Activated B cell treated with CpG ODN at 0.5 μM for 24 hours (primary cell): Measurements from ENCODE around the gene DDX31. TPM values are rescaled to one million over a fixed set of nuclear protein-coding genes. Genes with fewer than 3 reads are reported as not detected.

Experiments used
- ATAC-seq: fragments of 200-7000 bp; cut with Tn5 transposase; one replicate; pipeline ENCODE4 v1.10.0; 2021; ENCODE audit warnings: low read depth, mild to moderate bottlenecking, moderate library complexity
- CTCF ChIA-PET: fragments of 350-600 bp; sonication (Branson Sonifier 250); formaldehyde crosslinking; loops from one replicate; lab custom pipeline; 2021; ENCODE audit warnings: antibody characterized with exemption; lab: Charles Lee
- POLR2A ChIA-PET: fragments of 350-600 bp; sonication (Branson Sonifier 250); formaldehyde crosslinking; loops from one replicate; lab custom pipeline; 2021; ENCODE audit warnings: antibody characterized with exemption; lab: Charles Lee
- DNase-seq: peaks from one replicate; pipeline ENCODE4 v3.0.0; 2022
- H3K27ac Mint-ChIP-seq: one replicate; pipeline ENCODE4 v1.8.0; 2020; ENCODE audit warnings: mixed read lengths
- H3K27me3 Mint-ChIP-seq: one replicate; pipeline ENCODE4 v1.8.0; 2021; ENCODE audit warnings: mixed read lengths
- H3K36me3 Mint-ChIP-seq: one replicate; pipeline ENCODE4 v1.8.0; 2021; ENCODE audit warnings: low read depth, mixed read lengths
- H3K4me1 Mint-ChIP-seq: one replicate; pipeline ENCODE4 v1.8.0; 2021; ENCODE audit warnings: mixed read lengths
- H3K4me3 Mint-ChIP-seq: one replicate; pipeline ENCODE4 v1.8.0; 2020; ENCODE audit warnings: mild to moderate bottlenecking, mixed read lengths
- H3K9me3 Mint-ChIP-seq: one replicate; pipeline ENCODE4 v1.8.0; 2020; ENCODE audit warnings: mixed read lengths
- intact Hi-C: fragments of 100-400 bp; cut with micrococcal nuclease; formaldehyde crosslinking; loops from one replicate; pipeline ENCODE4 v1.15.1; 2024
- total RNA-seq: library from RNA; stranded (reverse); gene quantifications from 2 replicates; pipeline ENCODE4 v1.2.3, GENCODE V29; 2022
- TF ChIP-seq, protein P1 (sequence below): fragments of 200-600 bp; IDR thresholded peaks from one replicate; pipeline ENCODE4 v1.8.0; 2022; ENCODE audit warnings: antibody characterized with exemption, mild to moderate bottlenecking

The DDX31 gene
- total RNA-seq, 1 donor from 2014 or later: 21.8 TPM

DNA sequence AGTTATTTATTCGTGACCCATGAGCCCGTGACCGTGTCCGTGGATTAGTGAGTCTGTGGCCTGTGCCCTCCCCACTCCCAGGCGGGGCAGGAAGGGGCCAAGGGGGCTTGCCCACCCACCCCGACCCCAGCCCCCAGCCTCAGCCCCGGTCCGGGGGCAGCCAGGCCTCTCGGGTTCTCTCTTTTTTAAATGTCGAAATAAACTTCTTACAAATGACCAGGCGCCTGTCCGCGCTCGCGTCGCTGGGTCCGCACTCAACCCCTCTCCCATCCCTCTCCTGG is 79.8 kb downstream of the DDX31 start:
- Mint-ChIP-seq H3K4me3 (no peak overlapping the region), H3K9me3 (no peaks in the 10 kb centered on the region), H3K27ac (no peak overlapping the region), H3K27me3 (peaks cover 44% of the 10 kb centered on the region), H3K4me1 (peaks cover 18% of the 10 kb centered on the region), H3K36me3 (peaks cover 15% of the 10 kb centered on the region)
- CTCF ChIA-PET: no interaction called here
- no peak for ATAC-seq
- POLR2A ChIA-PET: no interaction called here
- intact Hi-C loops: loop anchor here (10.0 kb wide), 1 partner anchor 1925 kb away; the partner anchor contains the start of gene PRDM12
- TF ChIP-seq, protein P1, sequence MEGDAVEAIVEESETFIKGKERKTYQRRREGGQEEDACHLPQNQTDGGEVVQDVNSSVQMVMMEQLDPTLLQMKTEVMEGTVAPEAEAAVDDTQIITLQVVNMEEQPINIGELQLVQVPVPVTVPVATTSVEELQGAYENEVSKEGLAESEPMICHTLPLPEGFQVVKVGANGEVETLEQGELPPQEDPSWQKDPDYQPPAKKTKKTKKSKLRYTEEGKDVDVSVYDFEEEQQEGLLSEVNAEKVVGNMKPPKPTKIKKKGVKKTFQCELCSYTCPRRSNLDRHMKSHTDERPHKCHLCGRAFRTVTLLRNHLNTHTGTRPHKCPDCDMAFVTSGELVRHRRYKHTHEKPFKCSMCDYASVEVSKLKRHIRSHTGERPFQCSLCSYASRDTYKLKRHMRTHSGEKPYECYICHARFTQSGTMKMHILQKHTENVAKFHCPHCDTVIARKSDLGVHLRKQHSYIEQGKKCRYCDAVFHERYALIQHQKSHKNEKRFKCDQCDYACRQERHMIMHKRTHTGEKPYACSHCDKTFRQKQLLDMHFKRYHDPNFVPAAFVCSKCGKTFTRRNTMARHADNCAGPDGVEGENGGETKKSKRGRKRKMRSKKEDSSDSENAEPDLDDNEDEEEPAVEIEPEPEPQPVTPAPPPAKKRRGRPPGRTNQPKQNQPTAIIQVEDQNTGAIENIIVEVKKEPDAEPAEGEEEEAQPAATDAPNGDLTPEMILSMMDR: no peak
- no peak for DNase-seq

DNA sequence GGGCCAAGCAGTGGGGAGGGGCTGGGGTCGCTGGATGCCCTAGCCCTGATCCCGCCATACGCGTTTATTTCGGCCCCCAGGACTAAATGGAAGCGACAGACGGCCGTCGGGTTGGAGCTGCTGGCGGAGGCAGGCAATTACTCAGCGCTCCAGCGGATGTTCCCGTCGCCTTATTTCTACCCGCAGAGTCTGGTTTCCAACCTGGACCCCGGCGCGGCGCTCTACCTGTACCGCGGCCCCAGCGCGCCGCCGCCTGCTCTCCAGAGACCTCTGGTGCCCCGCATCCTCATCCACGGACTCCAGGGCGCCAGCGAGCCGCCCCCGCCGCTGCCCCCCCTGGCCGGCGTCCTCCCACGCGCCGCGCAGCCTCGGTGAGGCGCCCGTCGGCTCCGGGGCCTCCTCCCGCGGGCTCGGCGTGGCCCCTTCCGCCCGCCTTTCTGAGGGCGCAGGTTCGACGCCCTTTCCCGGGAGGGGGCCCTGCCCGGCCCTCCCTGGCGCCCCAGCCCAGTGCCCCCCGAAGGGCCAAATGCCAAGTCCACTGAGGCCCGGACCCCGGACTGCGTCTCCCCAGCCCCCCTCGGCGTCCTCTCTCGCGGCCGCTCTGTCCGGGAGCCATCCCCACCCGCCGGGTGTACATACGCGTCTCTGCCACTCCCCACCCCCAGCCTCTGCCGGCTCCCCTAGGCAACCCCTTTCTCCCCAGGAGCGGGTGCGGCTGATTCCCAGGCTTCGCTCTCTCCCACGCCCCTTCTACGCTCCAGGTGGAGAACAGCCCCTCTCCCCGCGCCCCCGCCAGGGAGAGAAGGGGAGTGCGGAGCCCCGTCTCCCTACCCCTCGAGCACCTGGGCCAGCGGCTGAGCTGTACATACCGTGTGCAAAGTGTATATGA is 80.4 kb downstream of the DDX31 start:
- ATAC-seq: no peak
- no peak for DNase-seq
- ChIA-PET POLR2A (no interaction called here), CTCF (no interaction called here)
- intact Hi-C loops: loop anchor here (10.0 kb wide), 1 partner anchor 1925 kb away; the partner anchor contains the start of gene PRDM12
- Mint-ChIP-seq H3K27ac (no peak overlapping the region), H3K27me3 (peaks cover 49% of the 10 kb centered on the region), H3K4me3 (no peak overlapping the region), H3K9me3 (no peaks in the 10 kb centered on the region), H3K36me3 (peaks cover 9% of the 10 kb centered on the region), H3K4me1 (peaks cover 18% of the 10 kb centered on the region)
- TF ChIP-seq, protein P1: no peak

DNA sequence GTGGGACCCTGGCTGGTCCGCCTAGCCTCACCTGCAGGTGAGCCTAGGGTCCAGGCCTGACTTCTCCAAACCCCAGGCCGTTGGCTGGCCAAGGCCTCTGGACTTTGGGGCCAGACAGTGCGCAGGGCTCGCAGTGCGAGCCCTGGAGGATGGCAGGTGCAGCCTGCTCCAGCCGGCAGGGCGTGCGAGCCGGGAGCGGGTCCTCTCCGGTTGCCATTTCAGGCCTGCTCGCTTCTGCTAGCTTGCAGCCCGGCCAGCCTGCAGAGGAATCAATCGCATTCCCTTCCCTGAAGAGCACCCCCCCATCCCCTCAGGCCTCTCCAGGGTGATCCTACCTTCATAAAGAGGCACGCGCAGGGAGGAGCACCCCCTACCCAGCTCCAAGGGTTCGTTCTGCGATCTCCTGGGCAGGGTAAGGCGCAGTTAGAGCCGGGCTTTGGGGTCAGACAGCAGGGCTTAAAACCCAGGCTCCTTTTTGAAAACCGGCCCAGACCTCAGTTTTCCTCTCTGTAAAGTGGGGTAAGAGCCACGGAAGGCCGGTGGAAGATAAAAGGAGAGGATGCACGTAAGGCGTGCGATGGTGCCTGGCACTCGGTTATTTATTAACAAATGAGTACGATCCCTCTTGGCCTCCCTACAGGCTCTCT is 81.2 kb downstream of the DDX31 start:
- intact Hi-C loops: no loop called here
- no peak for DNase-seq
- Mint-ChIP-seq H3K4me3 (no peak overlapping the region), H3K27ac (no peak overlapping the region), H3K27me3 (peaks cover 49% of the 10 kb centered on the region), H3K9me3 (no peaks in the 10 kb centered on the region), H3K36me3 (peaks cover 4% of the 10 kb centered on the region), H3K4me1 (peaks cover 18% of the 10 kb centered on the region)
- TF ChIP-seq, protein P1: no peak
- ATAC-seq: no peak
- ChIA-PET CTCF (no interaction called here), POLR2A (no interaction called here)

DNA sequence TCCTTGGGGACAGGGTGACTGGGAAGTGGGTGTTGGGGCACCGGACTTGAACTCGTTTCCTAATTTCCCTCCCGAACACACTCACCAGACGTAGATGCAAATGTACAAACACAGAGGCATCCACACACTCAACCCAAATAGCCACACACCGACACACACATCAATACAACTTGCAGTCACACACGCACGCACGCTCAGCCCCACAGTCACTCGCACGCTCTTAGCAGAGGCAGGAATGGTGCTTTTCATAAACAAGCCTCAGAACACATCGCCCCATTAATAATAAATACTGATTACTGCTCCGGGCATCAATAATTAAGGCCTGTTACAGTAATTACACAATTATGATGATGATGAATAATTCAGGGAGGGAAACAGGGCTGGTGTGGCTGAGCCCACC is 81.7 kb downstream of the DDX31 start:
- Mint-ChIP-seq H3K4me3 (no peak overlapping the region), H3K4me1 (peaks cover 18% of the 10 kb centered on the region), H3K36me3 (no peaks in the 10 kb centered on the region), H3K9me3 (no peaks in the 10 kb centered on the region), H3K27me3 (peaks cover 51% of the 10 kb centered on the region), H3K27ac (no peak overlapping the region)
- ChIA-PET CTCF (no interaction called here), POLR2A (no interaction called here)
- DNase-seq (no peak), ATAC-seq (no peak)
- intact Hi-C loops: no loop called here
- TF ChIP-seq, protein P1: no peak

DNA sequence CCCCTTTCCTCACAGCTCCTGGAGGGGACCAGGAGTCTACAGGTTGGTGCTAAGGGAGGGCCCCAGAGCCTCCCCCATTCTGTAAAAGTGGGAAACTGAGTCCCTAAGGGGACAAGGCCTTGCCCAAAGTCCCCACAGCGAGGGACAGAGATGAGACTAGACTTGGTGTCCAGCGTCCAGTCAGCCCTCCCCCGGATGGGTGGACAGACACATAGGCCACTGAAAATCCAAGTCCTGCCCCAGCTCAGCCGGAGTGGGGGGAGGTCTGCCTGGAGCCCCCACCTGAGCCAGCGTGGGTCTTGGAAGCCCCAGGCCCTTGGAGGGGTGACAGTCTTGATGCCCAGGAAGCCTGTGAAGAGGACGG is 82.2 kb downstream of the DDX31 start:
- intact Hi-C loops: loop anchor here (2.0 kb wide), 1 partner anchor 177 kb away; the partner anchor contains the start of gene CFAP77
- ChIA-PET CTCF (no interaction called here), POLR2A (no interaction called here)
- TF ChIP-seq, protein P1: no peak
- Mint-ChIP-seq H3K27ac (no peak overlapping the region), H3K9me3 (no peaks in the 10 kb centered on the region), H3K4me1 (peaks cover 18% of the 10 kb centered on the region), H3K27me3 (peaks cover 52% of the 10 kb centered on the region), H3K36me3 (no peaks in the 10 kb centered on the region), H3K4me3 (no peak overlapping the region)
- no peak for ATAC-seq
- no peak for DNase-seq
